ENCODE data around the gene FYN. TPM values are rescaled to one million over a fixed set of nuclear protein-coding genes. Genes with fewer than 3 reads are reported as not detected.

Gene FYN
- total and polyA plus RNA-seq, 9 of the 15 experiments (the other 6 are each of a cell fraction or from before 2014, with no cell fraction given): 2.9 to 22.1 (median 11.4) TPM

DNA sequence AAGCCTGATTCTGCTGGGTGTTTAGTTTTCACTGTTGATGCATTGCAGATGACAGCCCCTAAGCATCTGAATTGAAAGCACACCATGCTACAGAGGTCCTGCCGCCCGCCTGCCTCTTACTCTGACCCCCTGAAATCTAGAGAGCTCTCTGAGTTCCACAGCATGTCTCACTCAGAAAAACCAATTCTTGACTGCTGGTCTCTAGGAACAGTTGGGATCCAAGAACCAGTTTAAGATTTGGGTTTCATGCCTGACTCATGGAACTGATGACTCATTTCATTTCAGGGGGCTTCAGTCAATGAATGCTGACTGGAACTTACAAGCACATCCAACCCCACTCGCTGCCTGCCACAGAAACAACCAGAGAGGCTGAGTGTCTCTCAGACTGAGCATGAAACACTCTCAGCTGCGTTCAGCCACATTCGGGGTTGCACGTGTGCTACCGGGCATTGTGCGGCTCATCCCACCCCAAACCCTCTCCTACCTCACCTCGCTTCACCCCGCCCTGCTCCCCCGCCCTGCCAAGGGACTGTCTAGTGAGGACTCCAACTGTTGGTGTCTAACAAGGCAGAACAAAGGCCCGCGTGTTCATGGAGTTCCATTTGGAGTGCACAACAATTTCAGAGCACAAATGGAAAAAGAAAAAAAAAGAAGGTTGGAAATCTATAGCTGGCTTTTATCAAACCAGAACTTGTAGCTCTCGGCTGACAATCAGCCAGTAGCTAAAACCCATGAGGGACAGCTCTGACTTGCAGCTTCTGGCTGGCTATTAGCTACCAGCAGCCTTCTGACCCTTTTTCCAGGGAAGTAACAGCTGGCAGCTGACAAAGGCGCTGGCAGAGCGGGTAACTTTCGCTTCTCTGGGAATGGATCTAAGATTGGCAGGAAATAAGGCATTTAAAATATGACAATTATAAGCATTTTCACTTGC, 247.5 kb downstream of the FYN start:
- Histone ChIP-seq H3K9me1 (ENCODE audit: control insufficient read depth, insufficient read depth, low read length) (no peaks in the 10 kb centered on the region), H3K79me2 (ENCODE audit: control insufficient read depth, insufficient read depth, low read length) (no peaks in the 10 kb centered on the region), H3K27ac (ENCODE audit: extremely low read depth, low read depth, low read length) (no peak overlapping the region), H3K27me3 (ENCODE audit: control insufficient read depth in 2 of 2, insufficient read depth in 2 of 2, low read length in 2 of 2) (peaks cover 38 to 48% of the 10 kb centered on the region in 2 experiments), H3K36me3 (ENCODE audit: control insufficient read depth, insufficient read depth, low read length) (no peaks in the 10 kb centered on the region), H3K4me2 (ENCODE audit: insufficient read depth, low read length) (no peak overlapping the region), H3K4me1 (replicated peaks in 1 of 2; ENCODE audit: control insufficient read depth in 2 of 2, insufficient read depth in 2 of 2, low read length in 2 of 2) (no peaks in the 10 kb centered on the region), H4K20me1 (replicated peaks; ENCODE audit: control insufficient read depth, insufficient read depth, low read length) (no peaks in the 10 kb centered on the region), H3K4me3 (no peak overlapping the region), H3K9ac (ENCODE audit: insufficient read depth in 1 of 2, low read depth in 2 of 2, low read length in 2 of 2) (no peak overlapping the region), H3K9me3 (replicated peaks; ENCODE audit: control insufficient read depth, insufficient read depth, low read depth, low read length) (no peaks in the 10 kb centered on the region), H2AFZ (ENCODE audit: low read depth, low read length) (no peak overlapping the region)
- CTCF ChIA-PET (ENCODE audit: low intra/inter-chr PET ratio): no interaction called here
- BruUV-seq (replicated peaks): no TSS peak
- ATAC-seq (peak; percentile 56), FAIRE-seq (peak; percentile 58), DNase-seq (ENCODE audit: extremely low read depth in 1 of 4, low spot score in 3 of 4) (no peak)
- POLR2A ChIA-PET: interaction anchor here (1.0 to 1.5 kb wide), 4 partner anchors 10 to 22 kb away, joined by 4 to 5 read pairs (median 4); partner anchors contain the start of gene TRAF3IP2
- intact Hi-C loops (cut with micrococcal nuclease) (no loop called here), in situ Hi-C loops (cut with MboI) (loop anchor here (25.0 kb wide), 1 partner anchor 363 kb away; a partner anchor contains a TSS)
- 18% methylated on average over 17 of the region's 17 CpGs for WGBS (ENCODE audit: insufficient coverage, low coverage, missing lambda C conversion rate)
- TF ChIP-seq STAT5B (CRISPR knock-in tag; IDR thresholded peaks at IDR 0.05) (no peak), ATF3 (IDR thresholded peaks at IDR 0.05) (peak; percentile 68), ATF3 (CRISPR knock-in tag; conservative IDR thresholded peaks at IDR 0.05) (no peak), E2F5 (CRISPR knock-in tag; IDR thresholded peaks at IDR 0.05) (no peak), MIER1 (IDR thresholded peaks at IDR 0.05; ENCODE audit: low read depth) (no peak), STAT5A (IDR thresholded peaks at IDR 0.05; ENCODE audit: borderline replicate concordance, low read length) (no peak), FOSL1 (tag; conservative IDR thresholded peaks at IDR 0.05) (peak; percentile 50), NUFIP1 (IDR thresholded peaks at IDR 0.05; ENCODE audit: partially characterized antibody) (no peak), TRIM28 (IDR thresholded peaks at IDR 0.05) (no peak), ZNF778 (CRISPR knock-in tag; IDR thresholded peaks at IDR 0.05) (no peak), NR0B1 (IDR thresholded peaks at IDR 0.05; ENCODE audit: partially characterized antibody) (no peak)
- TF ChIP-seq, protein P1, sequence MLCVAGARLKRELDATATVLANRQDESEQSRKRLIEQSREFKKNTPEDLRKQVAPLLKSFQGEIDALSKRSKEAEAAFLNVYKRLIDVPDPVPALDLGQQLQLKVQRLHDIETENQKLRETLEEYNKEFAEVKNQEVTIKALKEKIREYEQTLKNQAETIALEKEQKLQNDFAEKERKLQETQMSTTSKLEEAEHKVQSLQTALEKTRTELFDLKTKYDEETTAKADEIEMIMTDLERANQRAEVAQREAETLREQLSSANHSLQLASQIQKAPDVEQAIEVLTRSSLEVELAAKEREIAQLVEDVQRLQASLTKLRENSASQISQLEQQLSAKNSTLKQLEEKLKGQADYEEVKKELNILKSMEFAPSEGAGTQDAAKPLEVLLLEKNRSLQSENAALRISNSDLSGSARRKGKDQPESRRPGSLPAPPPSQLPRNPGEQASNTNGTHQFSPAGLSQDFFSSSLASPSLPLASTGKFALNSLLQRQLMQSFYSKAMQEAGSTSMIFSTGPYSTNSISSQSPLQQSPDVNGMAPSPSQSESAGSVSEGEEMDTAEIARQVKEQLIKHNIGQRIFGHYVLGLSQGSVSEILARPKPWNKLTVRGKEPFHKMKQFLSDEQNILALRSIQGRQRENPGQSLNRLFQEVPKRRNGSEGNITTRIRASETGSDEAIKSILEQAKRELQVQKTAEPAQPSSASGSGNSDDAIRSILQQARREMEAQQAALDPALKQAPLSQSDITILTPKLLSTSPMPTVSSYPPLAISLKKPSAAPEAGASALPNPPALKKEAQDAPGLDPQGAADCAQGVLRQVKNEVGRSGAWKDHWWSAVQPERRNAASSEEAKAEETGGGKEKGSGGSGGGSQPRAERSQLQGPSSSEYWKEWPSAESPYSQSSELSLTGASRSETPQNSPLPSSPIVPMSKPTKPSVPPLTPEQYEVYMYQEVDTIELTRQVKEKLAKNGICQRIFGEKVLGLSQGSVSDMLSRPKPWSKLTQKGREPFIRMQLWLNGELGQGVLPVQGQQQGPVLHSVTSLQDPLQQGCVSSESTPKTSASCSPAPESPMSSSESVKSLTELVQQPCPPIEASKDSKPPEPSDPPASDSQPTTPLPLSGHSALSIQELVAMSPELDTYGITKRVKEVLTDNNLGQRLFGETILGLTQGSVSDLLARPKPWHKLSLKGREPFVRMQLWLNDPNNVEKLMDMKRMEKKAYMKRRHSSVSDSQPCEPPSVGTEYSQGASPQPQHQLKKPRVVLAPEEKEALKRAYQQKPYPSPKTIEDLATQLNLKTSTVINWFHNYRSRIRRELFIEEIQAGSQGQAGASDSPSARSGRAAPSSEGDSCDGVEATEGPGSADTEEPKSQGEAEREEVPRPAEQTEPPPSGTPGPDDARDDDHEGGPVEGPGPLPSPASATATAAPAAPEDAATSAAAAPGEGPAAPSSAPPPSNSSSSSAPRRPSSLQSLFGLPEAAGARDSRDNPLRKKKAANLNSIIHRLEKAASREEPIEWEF (CRISPR knock-in tag; IDR thresholded peaks at IDR 0.05): no peak

Data from K562 (cell line).